ENCODE measurements around the gene CPA1. TPM values are rescaled to one million over a fixed set of nuclear protein-coding genes. Genes with fewer than 3 reads are reported as not detected.

Gene CPA1
- total and polyA plus RNA-seq, 2 of the 4 experiments (the other 2 are of a cell fraction), result not detected

DNA sequence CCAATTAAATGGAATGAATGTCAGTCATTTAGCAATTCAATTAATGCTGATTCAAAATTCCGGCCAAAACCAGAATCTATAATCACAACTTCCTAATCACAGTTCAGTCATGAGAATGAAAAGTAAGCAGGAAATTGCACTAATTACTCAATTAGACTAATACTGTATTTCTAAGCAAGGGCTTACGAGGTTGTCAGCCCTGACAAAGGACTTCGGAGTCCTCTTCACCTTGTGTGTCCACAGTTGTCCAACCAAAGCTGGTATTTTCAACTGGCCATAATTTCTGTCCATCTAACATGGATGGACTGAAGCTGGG, 17.4 kb downstream of the CPA1 start:
- Histone ChIP-seq H2BK15ac (ENCODE audit: low read depth, low read length) (no peak overlapping the region), H3K27me3 (ENCODE audit: control insufficient read depth, insufficient read depth, low read length) (no peaks in the 10 kb centered on the region), H3K27ac (ENCODE audit: insufficient read depth, low read length) (no peak overlapping the region), H2BK5ac (ENCODE audit: low read depth, low read length, poor library complexity, severe bottlenecking) (no peak overlapping the region), H2AK9ac (replicated peaks; ENCODE audit: low read depth, low read length, poor library complexity) (no peak overlapping the region), H2BK120ac (ENCODE audit: low read depth, low read length) (no peak overlapping the region), H3K4me3 (ENCODE audit: insufficient read depth, low read depth, low read length) (no peak overlapping the region), H2AFZ (replicated peaks; ENCODE audit: low read length, poor library complexity) (no peak overlapping the region), H4K5ac (ENCODE audit: low read depth, low read length) (no peak overlapping the region), H2BK20ac (ENCODE audit: low read depth, low read length) (no peak overlapping the region), H3K36me3 (ENCODE audit: control insufficient read depth, insufficient read depth, low read length) (peaks cover 8% of the 10 kb centered on the region), H3K9me1 (ENCODE audit: insufficient read depth, low read length) (peaks cover 11% of the 10 kb centered on the region; the same call in 1 of the 2 replicates), H3K4me2 (ENCODE audit: low read depth, low read length) (no peak overlapping the region), H3K9me3 (ENCODE audit: control insufficient read depth, insufficient read depth, low read length) (no peaks in the 10 kb centered on the region), H3K4ac (ENCODE audit: low read depth, low read length) (no peak overlapping the region; the same call in 1 of the 2 replicates), H3K56ac (ENCODE audit: extremely low read depth, insufficient read depth, low read length) (no peak overlapping the region), H4K91ac (ENCODE audit: insufficient read depth, low read depth, low read length) (no peak overlapping the region), H3K79me1 (ENCODE audit: low read depth in 1 of 2, low read length in 2 of 2) (no peaks in the 10 kb centered on the region), H3K14ac (replicated peaks; ENCODE audit: low read depth, low read length) (no peak overlapping the region), H3K9ac (ENCODE audit: low read depth, low read length) (no peak overlapping the region), H4K8ac (ENCODE audit: low read depth in 2 of 2, low read length in 2 of 2) (peak overlapping the region in 1 of 2 experiments; percentile 39; a peak in 1 of 4 replicates), H3K4me1 (ENCODE audit: control insufficient read depth, insufficient read depth, low read length) (peaks cover 15% of the 10 kb centered on the region), H3K18ac (ENCODE audit: low read depth, low read length) (peak overlapping the region; percentile 4; the same call in 1 of the 2 replicates), H3K23ac (ENCODE audit: low read depth, low read length) (no peak overlapping the region), H4K20me1 (ENCODE audit: insufficient read depth, low read length) (no peaks in the 10 kb centered on the region), H2AK5ac (ENCODE audit: low read depth, low read length) (no peak overlapping the region)
- in situ Hi-C loops (cut with MboI; ENCODE audit: low sequenced_read_pairs) (no loop called here), dilution Hi-C loops (cut with HindIII; ENCODE audit: low sequenced_read_pairs, unreplicated experiment) (no loop called here), intact Hi-C loops (cut with micrococcal nuclease) (loop anchor here (10.0 kb wide), 1 partner anchor 323 kb away; the partner anchor contains the start of gene KLHDC10)
- ChIA-PET CTCF (interaction anchor here (0.6 kb wide), 1 partner anchor 76 kb away, joined by 3 read pairs; no protein-coding TSS in a partner anchor), POLR2A (ENCODE audit: unreplicated experiment) (no interaction called here)
- no peak for TF ChIP-seq RAD21 (IDR thresholded peaks at IDR 0.05; ENCODE audit: low read length)
- TF ChIP-seq RFX5 (IDR thresholded peaks at IDR 0.05; ENCODE audit: low read depth, low read length), result no peak
- TF ChIP-seq FOS (IDR thresholded peaks at IDR 0.05; ENCODE audit: low read depth, low read length), result no peak
- no peak for ATAC-seq (ENCODE audit: low read depth)
- DNase-seq, result no peak
- WGBS, 2 experiments (ENCODE audit: extremely low coverage in 2 of 2, insufficient read length in 1 of 2), result no CpG with 5 or more reads among the region's 3 CpGs
- BruUV-seq (replicated peaks), result TSS peak; percentile 47

Data from IMR-90 (cell line).